KBM-7 (cell line): ENCODE data around the gene THUMPD2.

Experiments used
- DNase-seq: peaks from one replicate; pipeline ENCODE4 v3.0.0-alpha.2; 2015
- in situ Hi-C: fragments of 300-500 bp; cut with MboI; formaldehyde crosslinking; loops from 2 replicates; pipeline ENCODE4 v1.14.3; 2020; ENCODE audit warnings: low sequenced_read_pairs, low pct_unique_long_range_greater_than_20kb, mixed read lengths

Gene THUMPD2

DNA sequence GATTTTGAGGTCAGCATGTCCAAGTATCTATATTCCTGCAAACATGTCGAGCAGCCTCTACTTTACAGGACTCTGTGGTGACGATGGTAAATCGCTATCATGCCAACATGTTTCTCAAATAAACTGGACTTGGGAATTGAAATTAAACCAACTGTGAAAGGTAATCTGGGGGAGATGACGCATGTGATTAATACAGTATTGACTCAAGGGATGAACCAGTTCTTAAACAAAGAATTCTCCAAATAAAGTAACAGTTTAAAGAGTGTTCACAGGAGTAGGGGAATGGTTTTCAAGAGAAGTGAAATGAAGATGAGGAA, 54.3 kb downstream of the THUMPD2 start:
- in situ Hi-C loops, result loop anchor here (25.0 kb wide), 1 partner anchor 362 kb away; no protein-coding TSS in a partner anchor

DNA sequence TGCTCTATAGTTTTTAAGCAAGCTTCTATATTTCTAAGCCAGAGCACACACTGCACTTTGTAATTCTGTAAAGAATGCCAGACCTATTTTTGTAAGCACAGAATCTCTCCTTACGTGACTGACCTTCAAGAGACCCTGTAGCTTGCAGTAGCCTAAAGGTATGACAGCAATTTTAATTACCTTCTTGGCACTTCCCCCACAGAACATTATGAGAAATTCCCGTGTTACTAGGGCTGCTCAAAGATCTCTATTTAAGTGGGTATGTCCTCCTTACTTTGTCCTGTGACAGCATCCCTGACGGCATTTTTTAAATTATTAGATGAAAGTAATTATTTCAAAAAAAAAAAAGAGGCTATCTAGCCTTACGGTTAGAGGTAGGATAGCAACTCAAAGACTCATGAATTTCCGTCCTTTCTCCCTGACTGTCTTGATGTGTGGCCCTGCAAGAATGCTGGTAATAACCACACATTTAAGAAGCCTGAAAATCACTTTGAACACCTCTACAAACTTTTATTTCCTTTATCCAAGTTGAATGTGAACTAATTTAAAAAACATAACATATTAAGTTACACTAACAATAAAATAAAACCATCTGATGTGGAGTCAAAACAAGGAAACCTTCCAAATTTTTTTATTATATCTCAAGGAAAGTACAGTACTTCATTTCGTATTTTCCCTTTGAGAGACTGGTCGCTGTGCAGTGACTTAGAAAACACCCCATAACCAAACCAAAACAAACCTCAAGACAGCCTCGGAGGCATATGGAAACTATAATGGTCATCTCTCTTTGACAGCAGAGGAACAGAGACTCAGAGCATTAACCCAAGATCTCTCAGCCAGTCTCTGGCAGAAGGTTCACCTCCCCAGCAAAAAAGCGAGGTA, 54.9 kb downstream of the THUMPD2 start:
- in situ Hi-C loops, result loop anchor here (25.0 kb wide), 1 partner anchor 362 kb away; no protein-coding TSS in a partner anchor
- DNase-seq, result no peak

More for the DNA sequence above, 54.3 kb downstream of the THUMPD2 start:
- DNase-seq, result no peak

DNA sequence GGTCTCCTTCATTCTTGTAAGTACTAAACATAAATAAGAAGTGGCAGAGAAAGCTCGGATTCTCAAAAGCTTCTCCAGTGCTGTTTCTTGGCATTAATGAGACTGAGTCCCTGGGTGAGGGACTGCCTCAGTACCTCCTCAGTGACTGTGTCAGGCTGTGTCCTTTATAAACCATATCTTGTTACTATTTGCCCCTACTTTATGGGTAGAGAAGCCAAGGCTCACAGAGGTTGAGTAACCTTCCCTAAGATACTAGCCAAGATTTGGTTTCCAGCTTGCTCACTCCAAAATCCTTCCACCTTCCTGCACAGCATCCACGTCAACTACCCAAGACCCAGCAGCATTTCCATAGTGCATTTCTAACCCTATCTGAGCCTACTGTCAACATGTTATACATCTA, 55.6 kb downstream of the THUMPD2 start:
- in situ Hi-C loops, result loop anchor here (25.0 kb wide), 1 partner anchor 361 kb away; no protein-coding TSS in a partner anchor
- DNase-seq, result no peak

DNA sequence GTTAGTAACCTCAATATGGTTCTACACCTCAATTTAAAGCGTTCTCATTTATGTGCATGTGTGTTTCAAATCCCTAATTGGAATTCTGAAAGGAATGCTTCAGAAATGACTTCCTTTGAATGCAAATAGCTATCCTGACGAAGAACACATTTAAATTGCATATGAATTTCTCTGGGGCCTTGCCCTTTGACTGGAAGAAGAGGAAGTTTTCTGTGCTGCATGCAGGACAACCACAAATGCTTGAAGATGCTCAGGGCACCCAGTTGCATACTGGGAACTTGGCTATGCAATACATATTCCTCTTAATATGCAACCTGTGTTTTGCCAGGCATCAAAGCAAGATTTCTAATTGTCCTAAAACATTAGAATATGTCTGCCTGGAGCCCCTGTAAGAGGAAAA, 58.1 kb downstream of the THUMPD2 start:
- in situ Hi-C loops, result loop anchor here (25.0 kb wide), 1 partner anchor 359 kb away; no protein-coding TSS in a partner anchor
- DNase-seq, result no peak

DNA sequence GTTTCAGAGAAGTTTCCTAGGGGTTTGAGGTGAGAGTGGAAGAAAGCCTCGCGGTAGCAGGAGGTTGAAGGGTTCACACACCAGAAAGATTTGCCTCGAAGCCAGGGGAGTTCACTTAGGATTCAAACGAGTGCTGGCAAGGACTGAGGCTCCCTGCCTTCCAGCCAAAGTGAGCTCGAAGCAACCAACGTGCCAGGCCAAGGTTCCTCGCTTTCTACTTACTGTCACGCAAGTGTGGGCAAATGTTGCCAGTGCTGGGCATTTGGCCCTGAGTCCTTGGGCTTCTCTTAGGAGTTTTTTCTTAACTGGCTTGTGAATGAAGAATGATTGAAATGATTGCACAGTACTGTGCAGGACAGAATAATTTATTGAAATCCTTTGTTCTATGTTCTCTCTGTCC, 59.7 kb downstream of the THUMPD2 start:
- no peak for DNase-seq

DNA sequence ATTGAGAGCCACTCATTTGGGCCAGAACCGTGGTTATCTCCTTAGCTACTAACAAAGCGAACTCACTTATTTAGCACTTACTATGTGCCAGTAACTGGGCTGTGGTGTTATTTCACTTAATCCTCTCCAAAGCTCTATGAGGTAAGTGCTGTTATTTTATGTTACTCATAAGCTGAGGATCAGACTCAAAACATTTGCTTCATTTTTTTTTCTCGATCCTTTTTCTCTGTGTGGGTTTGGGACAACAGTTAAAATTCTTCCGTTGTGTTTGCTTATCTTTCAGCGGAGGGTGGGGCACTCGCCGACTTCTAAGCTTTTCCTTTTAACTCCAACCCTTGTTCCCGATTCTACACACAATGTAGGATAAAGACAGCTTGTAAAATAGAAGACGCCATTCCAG, 60.6 kb downstream of the THUMPD2 start:
- DNase-seq, result no peak
- in situ Hi-C loops, result loop anchor here (25.0 kb wide), 1 partner anchor 356 kb away; no protein-coding TSS in a partner anchor

More for the DNA sequence above, 59.7 kb downstream of the THUMPD2 start:
- in situ Hi-C loops, result loop anchor here (25.0 kb wide), 1 partner anchor 357 kb away; no protein-coding TSS in a partner anchor

DNA sequence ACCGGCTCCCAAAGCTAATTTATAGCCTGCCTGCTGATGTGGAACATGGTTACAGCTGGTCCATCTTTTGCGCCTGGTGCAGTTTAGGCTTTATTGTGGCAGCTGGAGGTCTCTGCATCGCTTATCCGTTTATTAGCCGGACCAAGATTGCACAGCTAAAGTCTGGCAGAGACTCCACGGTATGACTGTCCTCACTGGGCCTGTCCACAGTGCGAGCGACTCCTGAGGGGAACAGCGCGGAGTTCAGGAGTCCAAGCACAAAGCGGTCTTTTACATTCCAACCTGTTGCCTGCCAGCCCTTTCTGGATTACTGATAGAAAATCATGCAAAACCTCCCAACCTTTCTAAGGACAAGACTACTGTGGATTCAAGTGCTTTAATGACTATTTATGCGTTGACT, 62.0 kb downstream of the THUMPD2 start:
- in situ Hi-C loops, result loop anchor here (25.0 kb wide), 1 partner anchor 355 kb away; no protein-coding TSS in a partner anchor
- no peak for DNase-seq

DNA sequence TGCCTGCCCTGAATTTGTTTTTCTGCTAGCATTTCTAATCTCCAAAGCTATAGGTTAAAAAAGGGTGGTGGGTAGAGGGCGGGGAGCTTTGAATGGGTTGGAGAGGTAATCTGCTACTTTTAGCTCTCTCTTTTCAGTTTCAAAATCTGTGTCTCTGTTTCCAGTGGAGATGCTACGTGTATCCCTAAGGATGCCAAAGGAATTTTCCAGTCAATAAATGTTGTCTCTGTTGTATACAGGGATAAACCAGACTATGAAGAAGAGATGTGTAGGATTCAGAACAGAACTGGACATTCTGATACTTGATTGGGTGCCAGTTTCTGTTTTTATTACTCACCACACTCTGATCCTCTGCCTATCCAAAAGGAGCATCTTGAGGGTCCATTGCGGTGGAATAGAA, 63.2 kb downstream of the THUMPD2 start:
- in situ Hi-C loops, result loop anchor here (25.0 kb wide), 1 partner anchor 354 kb away; no protein-coding TSS in a partner anchor

DNA sequence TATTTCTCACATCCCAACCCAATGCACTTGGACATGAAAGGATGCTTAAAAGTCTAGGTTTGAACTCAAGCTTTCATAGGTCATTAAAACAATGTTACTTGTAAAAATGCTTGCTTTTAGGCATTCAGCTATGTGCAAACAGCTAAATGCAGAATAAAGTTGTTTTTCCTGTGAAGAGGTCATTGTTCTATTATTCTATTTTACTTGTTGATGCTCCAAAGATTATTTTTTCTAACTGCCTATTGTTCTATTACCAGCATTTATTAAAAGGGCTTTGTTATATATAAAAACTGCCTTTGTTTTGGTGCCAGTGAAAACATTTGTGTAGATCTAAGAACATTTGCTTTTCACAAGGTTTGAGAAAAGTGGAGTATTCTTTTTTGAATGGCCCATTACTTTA, 64.0 kb downstream of the THUMPD2 start:
- in situ Hi-C loops, result loop anchor here (25.0 kb wide), 1 partner anchor 353 kb away; no protein-coding TSS in a partner anchor

More for the DNA sequence above, 63.2 kb downstream of the THUMPD2 start:
- no peak for DNase-seq

DNA sequence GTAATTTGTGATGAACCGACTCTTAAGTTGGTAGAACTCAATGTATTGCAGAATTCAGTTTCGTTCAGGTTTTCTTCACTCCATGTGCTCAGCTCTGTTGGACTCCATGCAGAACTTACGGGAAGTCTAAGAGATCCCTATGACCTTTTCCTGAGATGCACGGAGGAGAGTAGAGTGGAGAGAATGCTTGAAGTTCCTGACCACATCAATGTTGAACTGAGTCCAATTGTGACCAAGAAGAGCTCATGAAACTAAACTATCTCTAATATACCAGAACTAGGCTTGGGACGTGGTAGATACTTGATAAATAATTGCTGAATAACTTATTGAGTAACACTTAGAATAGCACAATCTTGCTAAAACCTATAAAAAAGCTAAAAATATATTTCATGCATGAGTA, 66.1 kb downstream of the THUMPD2 start:
- no peak for DNase-seq
- in situ Hi-C loops, result loop anchor here (25.0 kb wide), 1 partner anchor 351 kb away; no protein-coding TSS in a partner anchor

More for the DNA sequence above, 64.0 kb downstream of the THUMPD2 start:
- no peak for DNase-seq

DNA sequence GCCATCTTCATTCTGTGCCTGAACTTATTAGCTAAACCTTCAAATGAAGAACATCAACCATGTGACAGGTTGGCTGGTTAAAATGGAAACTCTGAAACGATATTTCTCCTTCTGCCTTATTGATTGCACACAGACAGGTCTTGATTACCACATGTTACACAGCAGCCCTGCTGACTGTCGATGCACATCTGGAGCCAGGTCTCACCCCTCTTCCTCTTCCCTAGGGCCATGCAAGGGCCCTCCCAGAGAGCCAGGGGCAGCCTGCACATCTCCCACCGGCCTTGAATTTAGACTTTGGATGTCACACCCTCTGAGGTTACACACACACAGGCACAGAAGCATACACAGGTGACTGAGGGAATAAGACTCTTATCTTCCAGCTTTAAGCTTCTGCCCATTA, 68.3 kb downstream of the THUMPD2 start:
- DNase-seq, result no peak
- in situ Hi-C loops, result loop anchor here (25.0 kb wide), 1 partner anchor 349 kb away; no protein-coding TSS in a partner anchor

DNA sequence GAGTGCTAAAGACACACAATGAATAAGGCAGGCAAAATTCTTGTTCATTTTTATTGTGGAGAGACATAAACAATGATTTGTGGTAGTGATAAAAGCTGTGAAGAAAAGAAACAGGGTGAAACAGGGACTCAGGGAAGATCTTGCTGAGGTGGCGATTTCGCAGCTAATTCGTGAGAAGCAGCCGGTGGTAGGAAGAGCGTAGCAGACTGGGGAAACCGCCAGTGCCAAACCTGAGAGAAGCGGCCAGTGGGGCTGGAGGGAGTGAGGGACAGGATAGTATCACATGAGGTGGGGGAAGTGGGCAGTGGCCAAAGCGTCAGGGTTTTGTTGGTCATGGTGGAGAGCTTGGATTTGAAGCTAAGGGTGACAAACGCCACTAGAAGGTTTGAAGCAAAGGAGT, 71.1 kb downstream of the THUMPD2 start:
- DNase-seq, result no peak
- in situ Hi-C loops, result loop anchor here (25.0 kb wide), 1 partner anchor 346 kb away; no protein-coding TSS in a partner anchor

DNA sequence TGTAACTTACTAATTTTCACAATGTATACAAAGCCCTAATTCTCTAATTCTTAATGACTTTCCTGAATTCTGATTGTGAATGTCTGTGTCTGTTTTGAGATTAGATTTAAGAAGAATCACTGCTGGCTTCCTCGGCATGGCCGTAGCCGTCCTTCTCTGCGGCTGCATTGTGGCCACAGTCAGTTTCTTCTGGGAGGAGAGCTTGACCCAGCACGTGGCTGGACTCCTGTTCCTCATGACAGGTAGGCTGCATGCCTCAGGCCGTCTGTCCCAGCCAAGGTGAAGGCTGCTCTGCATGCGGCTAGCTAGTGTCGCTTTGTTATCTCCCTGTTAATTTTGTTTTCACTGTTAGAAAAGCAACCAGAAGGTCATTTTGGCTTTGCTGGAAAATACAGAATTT, 72.1 kb downstream of the THUMPD2 start:
- no peak for DNase-seq
- in situ Hi-C loops, result loop anchor here (25.0 kb wide), 1 partner anchor 345 kb away; no protein-coding TSS in a partner anchor

DNA sequence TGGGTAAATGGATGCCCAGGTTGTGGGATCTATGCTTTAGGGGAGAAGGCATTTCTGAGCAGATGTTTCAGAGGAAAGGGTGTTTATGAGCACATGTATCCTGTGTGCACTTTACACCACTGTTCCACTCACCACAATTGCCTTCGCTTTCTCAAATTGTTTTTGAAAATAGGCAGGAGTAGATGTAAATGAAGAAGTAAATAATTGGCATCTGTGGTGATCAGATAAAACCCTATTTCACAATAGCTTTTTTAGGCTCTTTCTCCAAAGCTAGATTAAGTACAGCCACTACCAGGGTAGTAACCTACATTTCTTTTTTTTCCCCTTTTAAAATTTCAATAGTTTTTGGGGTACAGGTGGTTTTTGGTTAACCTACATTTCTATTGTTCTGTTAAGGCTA, 72.7 kb downstream of the THUMPD2 start:
- in situ Hi-C loops, result loop anchor here (25.0 kb wide), 1 partner anchor 344 kb away; no protein-coding TSS in a partner anchor
- DNase-seq, result peak; percentile 37

DNA sequence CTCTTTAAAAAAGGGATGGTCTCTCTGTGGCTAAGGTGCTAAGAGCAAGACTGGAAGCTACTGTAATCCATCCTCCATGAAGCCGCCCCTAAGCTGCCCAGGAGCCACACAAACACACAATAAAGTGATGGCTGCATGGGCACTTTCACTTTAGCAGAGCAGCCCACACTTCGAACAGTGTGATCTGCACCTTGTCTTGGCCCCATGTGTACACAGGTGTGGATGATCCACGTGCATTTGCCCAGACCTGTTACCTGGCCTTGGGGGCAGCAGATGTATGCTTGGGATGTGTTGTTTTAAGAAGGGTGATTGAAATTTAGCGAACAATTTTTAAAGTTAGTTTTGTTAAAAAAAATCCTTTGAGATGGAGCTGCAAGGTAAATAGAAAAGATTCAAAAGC, 73.4 kb downstream of the THUMPD2 start:
- no peak for DNase-seq
- in situ Hi-C loops, result loop anchor here (25.0 kb wide), 1 partner anchor 343 kb away; no protein-coding TSS in a partner anchor

DNA sequence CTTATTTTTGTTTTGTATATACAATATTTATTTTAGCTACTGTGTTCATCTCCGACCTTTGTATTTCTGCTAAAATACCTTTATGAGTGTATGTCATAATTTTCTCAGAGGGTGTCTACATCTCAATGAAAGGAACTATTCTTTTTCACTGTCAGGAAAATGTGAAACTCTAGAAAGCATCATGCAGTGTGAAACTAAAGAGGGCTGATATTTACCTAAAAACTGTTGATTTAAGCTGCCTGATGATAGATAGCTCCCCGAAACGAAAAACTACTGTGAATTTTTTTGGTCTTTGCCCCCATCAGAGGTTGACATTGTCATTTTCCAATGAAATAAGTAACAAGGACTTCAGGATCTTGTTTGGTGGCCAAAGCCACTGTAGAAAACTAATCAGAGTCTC, 74.5 kb downstream of the THUMPD2 start:
- no peak for DNase-seq
- in situ Hi-C loops, result loop anchor here (25.0 kb wide), 1 partner anchor 342 kb away; no protein-coding TSS in a partner anchor

DNA sequence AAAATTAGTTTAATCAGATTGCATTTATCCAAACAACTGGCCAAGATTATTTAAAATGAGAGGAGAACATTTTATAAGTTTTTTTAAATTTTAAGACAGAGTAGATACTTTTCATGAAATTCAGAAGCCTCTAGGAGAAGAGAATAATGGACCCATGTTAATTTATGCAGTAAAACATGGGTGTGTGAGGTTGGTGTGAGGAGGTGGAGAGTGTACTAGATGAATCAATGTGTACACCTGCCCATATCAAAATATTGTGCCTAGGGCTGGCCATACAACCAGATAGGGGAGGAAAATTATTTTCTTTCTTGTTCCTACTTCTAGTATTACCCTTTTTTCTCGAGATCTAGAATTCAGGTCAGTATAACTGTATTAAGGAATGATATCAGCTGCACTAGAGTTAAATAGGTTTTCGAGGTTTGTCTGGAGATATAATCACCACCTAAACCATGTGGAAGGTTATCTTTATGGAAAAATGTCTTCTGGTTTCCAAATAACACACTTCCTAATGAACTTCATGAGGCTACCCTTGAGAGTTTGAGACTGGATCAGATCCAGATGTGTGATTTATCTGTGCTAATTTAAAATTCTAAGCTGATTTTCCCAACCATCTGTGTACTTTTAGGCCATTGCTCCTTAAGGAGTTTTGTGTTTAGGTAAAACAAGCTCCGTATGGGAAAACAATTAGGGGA, 75.7 kb downstream of the THUMPD2 start:
- in situ Hi-C loops, result loop anchor here (25.0 kb wide), 1 partner anchor 341 kb away; no protein-coding TSS in a partner anchor
- DNase-seq, result no peak

DNA sequence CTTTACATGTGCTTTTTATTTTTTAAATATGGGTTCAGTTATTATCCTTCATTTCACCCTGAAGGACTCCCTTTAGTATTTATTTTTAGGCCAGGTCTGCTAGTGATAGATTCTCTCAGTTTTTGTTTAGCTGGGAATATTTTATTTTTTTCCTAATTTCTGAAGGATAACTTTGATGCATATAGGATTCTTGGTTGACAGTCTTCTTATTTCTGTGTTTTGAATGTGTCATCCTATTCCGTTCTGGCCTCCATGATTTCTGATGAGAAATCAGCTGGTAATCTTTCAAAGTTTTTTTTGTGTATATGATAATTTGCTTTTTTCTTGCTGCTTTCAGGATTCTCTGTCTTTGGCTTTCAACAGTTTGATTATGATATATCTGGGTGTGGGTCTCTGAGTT, 77.9 kb downstream of the THUMPD2 start:
- in situ Hi-C loops, result loop anchor here (25.0 kb wide), 1 partner anchor 339 kb away; no protein-coding TSS in a partner anchor
- DNase-seq, result no peak

DNA sequence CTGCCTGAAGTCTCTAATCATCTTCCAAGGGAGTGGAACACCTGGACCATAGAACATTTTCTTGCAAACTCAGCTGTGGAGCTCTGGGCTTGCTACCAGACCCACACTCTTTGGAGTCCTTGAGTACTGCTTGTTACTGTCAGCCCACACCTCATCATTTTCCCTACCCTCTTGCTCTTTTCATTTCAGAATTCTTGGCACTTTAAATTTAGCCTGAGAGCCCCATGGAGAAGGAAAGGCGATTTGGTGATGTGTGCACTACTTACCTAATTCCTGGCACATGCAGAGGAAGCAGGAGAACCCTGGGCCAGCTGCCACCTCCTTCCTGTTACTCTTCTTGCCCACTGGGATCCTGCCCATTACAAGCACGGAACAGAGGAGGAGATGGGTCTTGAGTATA, 81.6 kb downstream of the THUMPD2 start:
- no peak for DNase-seq
- in situ Hi-C loops, result no loop called here
